ENCODE results near the gene RPS26. TPM values are rescaled to one million over a fixed set of nuclear protein-coding genes. Genes with fewer than 3 reads are reported as not detected.

The RPS26 gene
- total RNA-seq, result 2,251 and 2,313 TPM in 2 replicates

DNA sequence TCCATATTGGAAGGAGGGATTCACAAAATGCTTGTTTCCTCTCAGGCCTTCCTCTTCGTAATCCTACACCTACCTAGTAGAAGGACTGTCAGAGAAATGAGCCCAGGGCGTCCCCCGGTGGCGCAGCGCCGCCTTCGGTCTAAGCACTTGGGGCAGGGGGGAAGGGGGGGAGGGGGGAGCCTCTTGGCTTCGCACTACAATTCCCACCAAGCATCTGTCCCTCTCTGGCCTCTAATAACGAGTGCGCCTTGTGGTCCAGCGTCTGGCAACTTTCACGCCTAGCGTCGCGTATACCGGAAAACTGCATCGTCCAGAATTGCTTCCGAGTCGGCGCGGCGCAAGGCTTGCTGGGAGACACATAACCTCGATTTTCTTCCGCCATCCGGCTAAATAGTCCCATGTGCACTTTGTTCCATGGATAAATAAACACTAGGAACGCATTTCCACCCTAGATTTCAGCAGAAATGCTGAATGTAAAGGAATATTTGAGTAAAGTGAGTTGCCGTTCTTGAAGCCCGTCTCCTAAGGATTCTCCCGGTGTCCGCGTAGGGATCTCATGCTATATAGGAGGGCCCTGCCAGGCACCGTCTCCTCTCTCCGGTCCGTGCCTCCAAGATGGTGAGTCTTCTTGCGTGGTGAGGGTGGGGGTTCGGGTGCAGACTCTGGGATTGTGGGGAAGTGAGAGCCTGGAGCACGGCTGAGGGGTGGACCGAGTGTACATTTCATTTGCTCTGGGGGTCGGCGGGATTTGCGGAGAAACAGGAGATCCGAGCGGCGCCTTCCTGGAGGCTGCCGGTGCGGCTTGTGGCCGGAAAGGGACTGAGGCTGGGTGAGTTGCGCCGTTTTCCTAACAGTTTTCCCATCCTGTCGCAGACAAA lies at the start of gene RPS26:
Gene RPS26, plus strand, starts transcription at position 367 of the 878 bp plus-strand sequence. Its CDS starts 249 bp downstream, at position 616.

GRCh38 chr12:55996715-55997534 lies 44.8 kb upstream of the RPS26 start, which contains the start of gene SUOX:
Gene SUOX (plus strand): TSS chr12:55997276. CDS start chr12:56002222, 4,946 bp downstream.

GRCh38 chr12:56020423-56021184 lies 21.1 kb upstream of the RPS26 start, which contains the start of gene IKZF4:
Gene IKZF4 (plus strand): TSS chr12:56021043. CDS start chr12:56021494, 451 bp downstream.

DNA sequence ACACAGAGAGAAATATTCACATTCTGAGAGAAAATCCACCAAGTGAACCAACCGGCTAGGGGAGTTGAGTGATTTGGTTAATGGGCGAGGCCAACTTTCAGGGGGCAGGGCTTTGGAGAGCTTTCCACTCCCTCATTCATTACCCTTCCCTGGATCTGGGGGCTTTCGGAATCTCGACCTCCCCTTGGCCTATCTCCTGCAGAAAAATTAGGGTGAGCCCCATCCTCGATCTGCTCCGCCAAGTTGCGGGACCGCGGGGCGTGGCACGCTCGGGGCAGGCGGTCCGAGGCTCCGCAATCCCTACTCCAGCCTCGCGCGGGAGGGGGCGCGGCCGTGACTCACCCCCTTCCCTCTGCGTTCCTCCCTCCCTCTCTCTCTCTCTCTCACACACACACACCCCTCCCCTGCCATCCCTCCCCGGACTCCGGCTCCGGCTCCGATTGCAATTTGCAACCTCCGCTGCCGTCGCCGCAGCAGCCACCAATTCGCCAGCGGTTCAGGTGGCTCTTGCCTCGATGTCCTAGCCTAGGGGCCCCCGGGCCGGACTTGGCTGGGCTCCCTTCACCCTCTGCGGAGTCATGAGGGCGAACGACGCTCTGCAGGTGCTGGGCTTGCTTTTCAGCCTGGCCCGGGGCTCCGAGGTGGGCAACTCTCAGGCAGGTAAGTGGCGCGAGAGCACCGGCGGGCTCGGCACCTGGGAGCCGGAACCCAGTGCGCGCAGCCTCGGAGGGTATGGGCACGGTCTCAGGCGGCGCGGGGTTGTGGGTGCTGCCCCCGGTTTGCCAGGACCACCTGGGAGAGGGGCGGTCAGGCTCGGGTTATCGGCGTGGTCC lies 38.2 kb downstream of the RPS26 start, which contains the start of gene ERBB3:
Gene ERBB3, plus strand, starts transcription at position 443 of the 833 bp plus-strand sequence. Its CDS starts 136 bp downstream, at position 579.

Other genes with a start within 250 kb of the RPS26 start
- 73.1 and 79.1 TPM in 2 replicates for gene SARNP, start 224.2 kb upstream of the RPS26 start, total RNA-seq
- 20.4 and 24.9 TPM in 2 replicates for gene ORMDL2, start 223.9 kb upstream of the RPS26 start, total RNA-seq
- gene DNAJC14, start 212.3 kb upstream of the RPS26 start, total RNA-seq, result 37.4 and 40.2 TPM in 2 replicates
- gene MMP19, start 199.0 kb upstream of the RPS26 start, total RNA-seq, result 34.8 and 40.3 TPM in 2 replicates
- gene PYM1, start 114.0 kb upstream of the RPS26 start, total RNA-seq, result 36.5 and 36.8 TPM in 2 replicates
- 22.4 and 34.2 TPM in 2 replicates for gene DGKA, start 110.8 kb upstream of the RPS26 start, total RNA-seq
- 3.1 and 9.9 TPM in 2 replicates for gene PMEL, start 75.9 kb upstream of the RPS26 start, total RNA-seq
- gene CDK2, start 75.1 kb upstream of the RPS26 start, total RNA-seq, result 16.8 and 26.2 TPM in 2 replicates
- gene RAB5B, start 67.8 kb upstream of the RPS26 start, total RNA-seq, result 54.9 and 61.6 TPM in 2 replicates
- 8.3 and 12.3 TPM in 2 replicates for gene SUOX, start 44.6 kb upstream of the RPS26 start, total RNA-seq
- 0.90 and 1.1 TPM in 2 replicates for gene IKZF4, start 20.9 kb upstream of the RPS26 start, total RNA-seq
- gene ERBB3, start 38.2 kb downstream of the RPS26 start, total RNA-seq, result not detected in 2 replicates
- gene PA2G4, start 62.6 kb downstream of the RPS26 start, total RNA-seq, result 72.4 and 89.7 TPM in 2 replicates
- 2,694 and 2,773 TPM in 2 replicates for gene RPL41, start 74.7 kb downstream of the RPS26 start, total RNA-seq
- gene ZC3H10, start 76.3 kb downstream of the RPS26 start, total RNA-seq, result 1.1 and 1.8 TPM in 2 replicates
- gene ESYT1, start 86.3 kb downstream of the RPS26 start, total RNA-seq, result 185 and 212 TPM in 2 replicates
- 66.6 and 114 TPM in 2 replicates for gene MYL6B, start 110.7 kb downstream of the RPS26 start, total RNA-seq
- 2,267 and 2,694 TPM in 2 replicates for gene MYL6, start 116.4 kb downstream of the RPS26 start, total RNA-seq
- 28.7 and 50.7 TPM in 2 replicates for gene SMARCC2, start 147.6 kb downstream of the RPS26 start, total RNA-seq
- 165 and 167 TPM in 2 replicates for gene RNF41, start 180.0 kb downstream of the RPS26 start, total RNA-seq
- 20.9 and 37.1 TPM in 2 replicates for gene NABP2, start 182.4 kb downstream of the RPS26 start, total RNA-seq
- not detected in 2 replicates for gene SLC39A5, start 188.1 kb downstream of the RPS26 start, total RNA-seq
- gene ANKRD52, start 216.5 kb downstream of the RPS26 start, total RNA-seq, result 28.3 and 41.0 TPM in 2 replicates
- gene COQ10A, start 225.0 kb downstream of the RPS26 start, total RNA-seq, result 5.6 and 7.3 TPM in 2 replicates